GM21447 (cell line): Measurements from ENCODE around the gene ZNF280C.
A peak's percentile ranks its signal among the peaks of the same experiment; 100 is the strongest.
"Not testable (repeated sequence)": the region's sequence is repeated elsewhere in the genome, so short reads cannot be mapped to it uniquely, and the experiment has no call there.

Experiments
- ATAC-seq: cut with Tn5 transposase; IDR thresholded peaks from one replicate; pipeline ENCODE4 v1.9.1; 2021; ENCODE audit not compliant: unreplicated experiment

Gene ZNF280C

GRCh38 chrX:130268449-130269170, at the start of gene ZNF280C:
TSS of gene ZNF280C (minus strand) at chrX:130268899. CDS start at chrX:130260449, 8,450 bp downstream.
- peak; percentile 95 for ATAC-seq

- ATAC-seq, result no peak
Measured at GRCh38 chrX:130304587-130305368, 36.1 kb upstream of the ZNF280C start.

- ATAC-seq, result no peak
Measured at GRCh38 chrX:130301977-130302376, 33.3 kb upstream of the ZNF280C start.

- ATAC-seq, result no peak
Measured at GRCh38 chrX:130301405-130301804, 32.7 kb upstream of the ZNF280C start.

- no peak for ATAC-seq
Measured at GRCh38 chrX:130300010-130300282, 31.2 kb upstream of the ZNF280C start.

- no peak for ATAC-seq
Measured at GRCh38 chrX:130299279-130300009, 30.7 kb upstream of the ZNF280C start.

- ATAC-seq, result no peak
Measured at GRCh38 chrX:130296743-130297142, 28.0 kb upstream of the ZNF280C start.

GRCh38 chrX:130296297-130296678, 27.6 kb upstream of the ZNF280C start:
- ATAC-seq, result no peak

GRCh38 chrX:130295519-130296296, 27.0 kb upstream of the ZNF280C start:
- no peak for ATAC-seq

- no peak for ATAC-seq
Measured at GRCh38 chrX:130287071-130287770, 18.5 kb upstream of the ZNF280C start.

- no peak for ATAC-seq
Measured at GRCh38 chrX:130285710-130286109, 17.0 kb upstream of the ZNF280C start.

GRCh38 chrX:130285069-130285620, 16.4 kb upstream of the ZNF280C start:
- ATAC-seq, result no peak

GRCh38 chrX:130282151-130282550, 13.5 kb upstream of the ZNF280C start:
- ATAC-seq, result no peak

GRCh38 chrX:130280901-130281300, 12.2 kb upstream of the ZNF280C start:
- ATAC-seq, result no peak

GRCh38 chrX:130272253-130272652, 3.6 kb upstream of the ZNF280C start:
- not testable (repeated sequence) for ATAC-seq

- ATAC-seq, result not testable (repeated sequence)
Measured at GRCh38 chrX:130269391-130269790, 692 bp upstream of the ZNF280C start.

- ATAC-seq, result peak; percentile 2
Measured at GRCh38 chrX:130267956-130268448, 697 bp downstream of the ZNF280C start.

- ATAC-seq, result no peak
Measured at GRCh38 chrX:130264573-130264972, 4.1 kb downstream of the ZNF280C start.

GRCh38 chrX:130263016-130263415, 5.7 kb downstream of the ZNF280C start:
- no peak for ATAC-seq

- ATAC-seq, result no peak
Measured at GRCh38 chrX:130262231-130262630, 6.5 kb downstream of the ZNF280C start.
